ENCODE data around the gene L3MBTL3. TPM values are rescaled to one million over a fixed set of nuclear protein-coding genes. Genes with fewer than 3 reads are reported as not detected.

The L3MBTL3 gene
- total RNA-seq, 1 donor from 2014 or later = 3.2 TPM

GRCh38 chr6:130098317-130098716, 79.9 kb downstream of the L3MBTL3 start:
- no peaks in the 10 kb centered on the region for H3K4me1 ChIP-seq
- H3K27me3 ChIP-seq (ENCODE audit: low read depth) = no peaks in the 10 kb centered on the region
- H3K9me3 ChIP-seq (replicated peaks) = no peaks in the 10 kb centered on the region
- intact Hi-C loops (cut with micrococcal nuclease) = no loop called here
- no peak for TF ChIP-seq CTCF (IDR thresholded peaks at IDR 0.05; ENCODE audit: borderline replicate concordance)
- no peak overlapping the region for H3K27ac ChIP-seq (replicated peaks)
- H3K4me3 ChIP-seq = no peak overlapping the region
- H3K36me3 ChIP-seq = peaks cover 14% of the 10 kb centered on the region
- DNase-seq = no peak

GRCh38 chr6:130099119-130099518, 80.7 kb downstream of the L3MBTL3 start:
- no peak for TF ChIP-seq CTCF (IDR thresholded peaks at IDR 0.05; ENCODE audit: borderline replicate concordance)
- no peaks in the 10 kb centered on the region for H3K4me1 ChIP-seq
- peaks cover 7% of the 10 kb centered on the region for H3K36me3 ChIP-seq
- no peaks in the 10 kb centered on the region for H3K9me3 ChIP-seq (replicated peaks)
- no peak overlapping the region for H3K4me3 ChIP-seq
- no peak for DNase-seq
- no peaks in the 10 kb centered on the region for H3K27me3 ChIP-seq (ENCODE audit: low read depth)
- intact Hi-C loops (cut with micrococcal nuclease) = no loop called here
- H3K27ac ChIP-seq (replicated peaks) = no peak overlapping the region

- Histone ChIP-seq H3K9me3 (replicated peaks) (peaks cover 5% of the 10 kb centered on the region), H3K27ac (replicated peaks) (no peak overlapping the region), H3K27me3 (ENCODE audit: low read depth) (no peaks in the 10 kb centered on the region), H3K4me3 (no peak overlapping the region), H3K36me3 (peaks cover 12% of the 10 kb centered on the region), H3K4me1 (no peaks in the 10 kb centered on the region)
- DNase-seq = no peak
- intact Hi-C loops (cut with micrococcal nuclease) = no loop called here
- TF ChIP-seq CTCF (IDR thresholded peaks at IDR 0.05; ENCODE audit: borderline replicate concordance) = no peak
Measured at GRCh38 chr6:130105996-130106704, 87.8 kb downstream of the L3MBTL3 start.

GRCh38 chr6:130107710-130108109, 89.3 kb downstream of the L3MBTL3 start:
- intact Hi-C loops (cut with micrococcal nuclease) = no loop called here
- no peak overlapping the region for H3K27ac ChIP-seq (replicated peaks)
- peaks cover 5% of the 10 kb centered on the region for H3K9me3 ChIP-seq (replicated peaks)
- TF ChIP-seq CTCF (IDR thresholded peaks at IDR 0.05; ENCODE audit: borderline replicate concordance) = no peak
- H3K4me3 ChIP-seq = no peak overlapping the region
- H3K27me3 ChIP-seq (ENCODE audit: low read depth) = no peaks in the 10 kb centered on the region
- no peaks in the 10 kb centered on the region for H3K4me1 ChIP-seq
- H3K36me3 ChIP-seq = peaks cover 9% of the 10 kb centered on the region
- DNase-seq = no peak

GRCh38 chr6:130111031-130111430, 92.7 kb downstream of the L3MBTL3 start:
- Histone ChIP-seq H3K36me3 (no peaks in the 10 kb centered on the region), H3K27me3 (ENCODE audit: low read depth) (no peaks in the 10 kb centered on the region), H3K4me1 (no peaks in the 10 kb centered on the region), H3K4me3 (no peak overlapping the region), H3K27ac (replicated peaks) (no peak overlapping the region), H3K9me3 (replicated peaks) (peaks cover 5% of the 10 kb centered on the region)
- intact Hi-C loops (cut with micrococcal nuclease) = no loop called here
- no peak for TF ChIP-seq CTCF (IDR thresholded peaks at IDR 0.05; ENCODE audit: borderline replicate concordance)
- DNase-seq = no peak

All from left ventricle myocardium inferior (tissue), 1 donor.